Fibroblast of skin of abdomen (primary cell): ENCODE data around the gene FIBP.
"Not testable (repeated sequence)": the region's sequence is repeated elsewhere in the genome, so short reads cannot be mapped to it uniquely, and the experiment has no call there.

ENCODE experiments used
- DNase-seq: peaks from one replicate; pipeline ENCODE4 v3.0.0-alpha.2; 2013

Gene FIBP

DNA sequence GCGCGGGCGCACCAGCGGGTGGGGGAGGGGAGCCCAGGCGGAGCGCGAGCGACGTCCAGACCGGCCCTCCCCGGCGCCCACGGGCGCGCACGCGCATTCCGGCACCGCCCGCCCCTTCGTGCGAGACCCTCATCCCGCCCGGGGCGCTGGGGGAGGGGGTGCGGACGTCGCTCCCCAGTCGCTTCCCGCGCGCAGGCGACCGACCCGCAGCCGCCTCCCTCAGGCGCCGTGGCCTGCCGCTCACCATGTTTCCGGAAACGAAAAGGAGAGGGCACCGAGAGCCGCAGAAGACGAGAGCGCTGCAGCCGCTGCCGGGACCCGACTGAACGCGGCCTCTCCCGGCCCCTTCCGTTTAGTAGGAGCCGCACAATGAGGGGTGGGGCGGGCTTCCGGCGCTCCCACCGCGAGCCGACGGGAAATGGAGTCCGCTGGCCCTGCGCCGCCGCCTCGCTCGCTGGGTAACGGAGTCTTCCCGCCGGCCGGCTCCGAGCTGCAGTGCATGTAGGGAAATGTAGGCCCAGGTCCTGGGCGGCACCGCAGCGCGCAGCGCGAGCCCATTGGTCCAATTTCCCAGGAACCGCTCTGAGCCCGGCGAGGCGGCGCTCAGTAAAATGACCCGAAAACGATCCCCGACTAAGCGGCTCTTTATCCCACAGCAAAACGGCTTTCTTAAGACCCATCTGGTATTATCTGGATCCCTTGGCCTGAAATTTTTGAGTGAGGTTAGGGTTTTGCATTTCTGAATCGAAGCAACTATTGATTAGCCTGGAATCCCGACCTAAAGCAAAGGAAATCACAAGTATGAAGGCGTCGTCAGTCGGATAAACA lies 30.2 kb downstream of the FIBP start, which contains the start of gene CFL1:
Gene CFL1, minus strand, starts transcription at position 328 of the 828 bp plus-strand sequence. Its CDS starts 81 bp downstream, at position 247.
- DNase-seq = peak; percentile 98

DNA sequence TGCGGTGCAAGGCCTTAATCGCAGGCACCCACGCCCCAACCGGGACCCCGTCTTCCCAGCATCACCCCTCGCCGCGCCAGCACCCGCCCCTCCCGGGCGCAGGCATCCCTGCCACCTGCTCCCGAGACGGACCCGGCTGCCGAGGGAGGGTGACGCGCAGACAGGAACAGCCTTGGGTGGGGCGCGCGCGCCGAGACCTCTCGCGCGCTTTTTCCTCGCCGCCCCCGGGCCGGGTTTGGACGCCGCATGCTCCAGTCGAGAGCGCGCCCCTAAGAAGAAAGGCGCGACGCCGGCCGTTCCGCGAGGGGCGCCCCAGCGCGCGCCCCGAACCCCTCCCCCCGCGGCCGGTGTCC lies 30.8 kb downstream of the FIBP start:
- no peak for DNase-seq

DNA sequence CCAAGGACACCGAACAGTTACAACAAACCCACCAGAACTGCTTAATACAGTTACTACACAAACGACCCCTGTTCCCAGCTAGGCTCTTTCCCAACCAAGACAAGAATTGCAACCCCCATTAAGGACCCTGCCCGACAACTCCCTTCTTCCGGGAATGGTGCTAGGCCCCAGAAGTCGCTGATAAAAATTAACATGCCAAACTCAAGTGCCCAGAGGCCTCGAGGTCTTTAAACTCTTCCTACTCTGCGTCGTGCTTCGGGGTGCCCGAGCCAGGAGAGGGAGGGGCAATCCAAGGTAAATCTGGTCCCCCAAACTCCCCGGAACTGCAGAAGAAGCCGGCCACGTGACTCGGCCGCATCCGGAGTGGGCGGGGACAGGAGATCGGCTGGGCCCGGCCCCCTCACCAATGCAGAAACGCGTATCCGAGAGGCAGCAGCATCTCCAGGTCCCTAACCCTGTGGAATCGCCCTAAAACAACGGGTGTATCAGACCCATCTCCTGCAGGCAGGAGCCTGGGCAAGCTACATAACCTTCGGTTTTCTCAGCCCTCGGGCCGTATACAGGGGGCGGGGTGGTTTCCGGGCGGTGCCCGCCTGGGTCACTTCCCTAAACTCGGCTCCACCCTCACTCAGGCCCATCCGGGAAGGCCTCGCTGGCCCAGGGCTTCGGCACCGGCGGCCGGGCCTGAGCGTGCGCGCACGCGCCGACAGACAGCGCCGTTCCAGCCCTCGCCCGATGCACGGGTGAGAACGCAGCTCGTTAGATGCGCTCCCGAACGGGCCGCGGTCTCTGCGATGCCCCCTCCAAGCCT lies 31.4 kb downstream of the FIBP start:
- DNase-seq = peak; percentile 52

DNA sequence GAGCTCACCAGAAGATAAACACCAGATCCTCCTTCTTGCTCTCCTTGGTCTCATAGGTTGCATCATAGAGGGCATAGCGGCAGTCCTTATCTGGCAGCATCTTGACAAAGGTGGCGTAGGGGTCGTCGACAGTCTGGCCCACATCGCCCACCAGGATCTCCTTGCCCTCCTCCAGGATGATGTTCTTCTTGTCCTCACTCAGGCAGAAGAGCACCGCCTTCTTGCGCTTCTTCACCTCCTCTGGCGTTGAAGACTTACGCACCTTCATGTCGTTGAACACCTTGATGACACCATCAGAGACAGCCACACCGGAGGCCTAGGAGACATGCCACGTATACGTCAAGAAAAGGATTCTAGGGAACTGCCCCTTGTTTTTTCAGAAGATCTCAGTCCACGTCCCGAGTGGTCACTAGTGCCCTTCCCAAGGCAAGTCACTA lies 32.3 kb downstream of the FIBP start:
- DNase-seq = no peak

DNA sequence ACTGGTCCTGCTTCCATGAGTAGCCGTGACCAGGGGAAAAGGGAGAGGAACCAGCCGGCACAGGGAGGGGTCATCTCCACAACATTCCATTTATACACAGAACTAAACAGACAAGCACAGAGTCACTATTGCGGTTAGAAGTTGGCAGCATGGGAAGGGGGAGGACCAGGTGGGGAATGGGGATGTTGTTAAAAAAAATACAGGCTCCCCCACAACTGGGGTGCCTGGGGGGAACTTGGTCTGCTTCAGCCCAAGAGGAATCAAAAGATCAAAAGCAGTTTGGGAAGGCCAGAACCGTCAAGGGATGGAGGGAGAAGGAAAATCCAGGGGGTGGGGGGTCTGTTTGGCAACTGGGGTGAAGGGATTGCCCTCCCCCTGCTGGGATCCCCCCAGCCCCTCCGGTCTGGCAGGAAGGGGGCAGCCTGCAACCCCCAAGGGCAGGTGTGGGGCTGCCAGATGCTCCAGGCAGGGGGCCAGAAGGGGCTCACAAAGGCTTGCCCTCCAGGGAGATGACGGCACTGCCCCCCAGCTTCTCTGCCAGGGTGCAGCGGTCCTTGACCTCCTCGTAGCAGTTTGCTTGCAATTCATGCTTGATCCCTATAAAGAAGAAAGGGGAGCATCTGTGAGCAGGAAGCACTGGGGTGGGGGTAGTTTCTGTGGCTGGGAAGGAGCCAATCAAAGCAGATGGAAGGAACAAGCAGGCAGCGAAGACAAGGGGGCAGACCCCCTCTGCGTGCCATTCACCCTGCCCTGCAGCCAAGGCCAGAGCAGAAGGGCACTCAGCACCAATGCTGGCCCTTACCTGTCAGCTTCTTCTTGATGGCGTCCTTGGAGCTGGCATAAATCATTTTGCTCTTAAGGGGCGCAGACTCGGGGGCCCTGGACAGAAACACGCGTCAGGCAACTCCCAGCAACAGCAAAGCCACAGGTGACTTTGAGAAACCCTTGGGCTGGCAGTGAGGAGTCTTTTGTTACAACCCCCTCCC lies 33.1 kb downstream of the FIBP start:
- no peak for DNase-seq

DNA sequence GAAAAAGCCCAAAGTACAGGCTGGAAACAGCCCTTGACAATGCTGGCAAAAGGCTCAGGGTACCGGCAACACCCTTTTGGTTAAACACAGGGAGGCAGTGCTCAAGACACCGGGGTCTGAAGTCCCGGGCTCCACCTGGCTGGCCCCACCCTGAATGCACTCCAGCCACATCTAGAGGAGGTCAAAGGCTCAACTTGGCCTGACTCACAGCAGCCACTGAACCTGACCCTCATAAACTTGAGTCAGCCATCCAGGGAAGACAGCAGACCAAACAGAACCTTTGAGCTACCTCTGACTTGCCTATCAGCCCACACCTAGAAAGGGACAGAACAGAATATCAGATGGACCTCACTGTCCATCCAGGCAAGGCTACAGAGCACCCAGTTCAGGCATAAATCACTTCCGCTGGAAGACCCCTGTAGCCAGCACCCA lies 34.1 kb downstream of the FIBP start:
- DNase-seq = no peak

DNA sequence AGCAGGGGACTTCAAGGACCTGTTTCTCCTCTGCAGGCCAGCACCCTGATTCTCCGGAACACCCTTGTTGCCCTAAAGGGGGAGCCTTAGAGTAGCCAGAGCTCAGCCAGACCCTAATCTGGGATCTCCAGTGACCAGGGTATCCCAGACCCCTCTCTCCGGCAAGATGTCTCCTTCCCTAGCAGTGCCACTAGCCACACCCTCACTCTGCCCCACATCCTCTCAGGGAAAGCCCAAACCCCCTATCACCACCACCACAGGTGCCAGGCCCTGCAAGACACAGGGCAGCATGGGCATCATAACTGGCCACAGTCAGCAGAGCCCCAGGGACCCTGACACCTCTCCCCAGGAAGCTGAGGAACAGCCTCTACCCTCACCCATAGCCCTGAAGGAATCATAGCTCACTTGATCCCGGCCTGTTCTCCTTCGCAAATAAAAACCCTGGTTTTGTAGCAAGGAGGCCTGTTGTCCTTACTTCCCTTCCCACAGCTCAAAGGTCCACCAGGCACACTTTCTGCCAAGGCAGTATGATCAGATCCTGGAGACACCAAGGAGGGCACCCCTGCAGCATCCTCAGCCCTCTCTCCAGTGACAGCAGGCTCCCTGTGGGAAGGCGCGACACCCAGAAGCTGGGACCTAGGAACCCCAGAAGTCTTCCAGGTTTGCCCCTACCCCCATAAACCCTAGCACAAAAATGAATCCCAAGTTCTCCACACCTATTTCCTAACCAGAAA lies 34.9 kb downstream of the FIBP start:
- DNase-seq = no peak

DNA sequence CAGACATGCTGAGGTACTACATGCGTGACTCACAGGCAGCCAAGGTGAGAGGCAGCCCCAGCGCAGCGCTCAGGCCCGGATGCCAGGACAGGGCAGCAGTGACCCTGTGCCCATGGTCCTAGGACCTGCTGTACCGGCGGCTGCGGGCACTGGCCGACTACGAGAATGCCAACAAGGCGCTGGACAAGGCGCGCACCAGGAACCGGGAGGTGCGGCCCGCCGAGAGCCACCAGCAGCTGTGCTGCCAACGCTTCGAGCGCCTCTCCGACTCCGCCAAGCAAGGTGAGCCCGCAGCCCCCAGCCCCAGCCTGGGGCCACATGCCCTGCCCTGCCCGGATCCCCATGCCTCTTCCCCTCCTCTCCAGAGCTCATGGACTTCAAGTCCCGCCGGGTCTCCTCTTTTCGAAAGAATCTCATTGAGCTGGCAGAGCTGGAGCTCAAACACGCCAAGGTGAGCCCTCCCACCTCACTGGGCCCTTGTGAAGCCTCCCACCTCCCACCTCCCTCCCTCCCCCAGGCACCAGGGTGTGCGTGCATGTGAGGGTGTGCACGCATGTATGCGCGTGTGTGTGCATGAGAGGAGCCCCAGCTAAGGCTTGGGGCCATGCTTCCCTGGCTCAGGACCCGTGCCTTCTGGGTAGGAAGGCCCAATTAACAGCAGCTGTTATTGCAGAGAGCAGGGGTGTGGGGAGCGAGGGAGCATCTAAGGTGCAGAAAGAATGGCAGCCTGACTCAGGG lies 35.6 kb downstream of the FIBP start:
- DNase-seq = no peak

DNA sequence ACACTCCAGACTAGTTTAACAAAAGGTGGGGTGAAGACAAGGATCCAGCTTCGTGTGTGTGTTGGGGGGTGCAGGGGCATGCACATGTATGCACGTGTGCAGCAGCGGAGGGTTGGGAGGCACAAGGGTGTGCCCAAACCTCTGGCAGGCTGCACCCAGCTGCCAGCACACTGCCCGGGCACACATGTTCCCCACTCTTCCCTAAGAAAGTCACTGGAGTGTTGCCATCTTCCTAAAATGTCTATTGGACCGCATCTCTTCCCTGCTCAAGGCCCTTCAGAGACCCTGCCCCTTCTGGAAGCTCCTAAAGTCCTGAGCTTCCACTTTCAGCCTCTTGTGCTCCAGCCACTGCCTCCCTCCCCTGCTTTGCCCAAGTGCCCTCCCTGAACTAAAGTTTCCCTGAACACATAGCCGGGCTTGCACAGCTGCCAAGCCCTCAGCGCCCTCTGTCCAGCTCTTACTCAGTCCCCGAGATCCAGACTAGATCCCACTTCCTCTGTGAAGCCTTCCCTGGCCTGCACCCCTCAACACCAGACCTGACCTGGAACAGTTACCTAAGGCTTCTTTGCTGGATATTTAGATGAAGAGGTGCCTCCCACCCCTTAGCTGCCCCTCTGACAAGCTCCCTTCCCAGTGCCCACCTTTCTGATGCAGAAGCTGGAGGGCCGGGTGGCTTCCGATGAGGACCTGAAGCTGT lies 36.3 kb downstream of the FIBP start:
- no peak for DNase-seq

DNA sequence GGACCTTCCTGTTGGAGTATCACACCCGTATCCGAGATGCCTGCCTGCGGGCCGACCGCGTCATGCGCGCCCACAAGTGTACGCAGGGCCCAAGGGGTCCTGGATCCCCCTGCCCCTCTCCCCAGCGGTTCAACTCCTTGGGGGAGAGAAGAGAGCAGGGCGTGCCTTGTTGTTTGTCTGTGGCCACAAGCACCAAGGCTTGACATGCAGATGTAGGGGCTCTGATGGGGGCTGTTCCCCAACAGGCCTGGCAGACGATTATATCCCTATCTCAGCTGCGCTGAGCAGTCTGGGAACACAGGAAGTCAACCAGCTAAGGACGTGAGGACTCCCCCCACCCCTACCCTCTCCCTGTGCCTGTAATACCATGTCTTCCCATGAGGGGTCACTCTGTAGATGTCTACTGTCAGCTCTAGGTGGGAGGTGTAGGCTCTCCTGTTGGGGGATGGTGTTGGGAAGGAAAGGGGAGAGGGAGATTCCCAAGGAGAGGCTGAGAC lies 37.1 kb downstream of the FIBP start:
- DNase-seq = no peak

DNA sequence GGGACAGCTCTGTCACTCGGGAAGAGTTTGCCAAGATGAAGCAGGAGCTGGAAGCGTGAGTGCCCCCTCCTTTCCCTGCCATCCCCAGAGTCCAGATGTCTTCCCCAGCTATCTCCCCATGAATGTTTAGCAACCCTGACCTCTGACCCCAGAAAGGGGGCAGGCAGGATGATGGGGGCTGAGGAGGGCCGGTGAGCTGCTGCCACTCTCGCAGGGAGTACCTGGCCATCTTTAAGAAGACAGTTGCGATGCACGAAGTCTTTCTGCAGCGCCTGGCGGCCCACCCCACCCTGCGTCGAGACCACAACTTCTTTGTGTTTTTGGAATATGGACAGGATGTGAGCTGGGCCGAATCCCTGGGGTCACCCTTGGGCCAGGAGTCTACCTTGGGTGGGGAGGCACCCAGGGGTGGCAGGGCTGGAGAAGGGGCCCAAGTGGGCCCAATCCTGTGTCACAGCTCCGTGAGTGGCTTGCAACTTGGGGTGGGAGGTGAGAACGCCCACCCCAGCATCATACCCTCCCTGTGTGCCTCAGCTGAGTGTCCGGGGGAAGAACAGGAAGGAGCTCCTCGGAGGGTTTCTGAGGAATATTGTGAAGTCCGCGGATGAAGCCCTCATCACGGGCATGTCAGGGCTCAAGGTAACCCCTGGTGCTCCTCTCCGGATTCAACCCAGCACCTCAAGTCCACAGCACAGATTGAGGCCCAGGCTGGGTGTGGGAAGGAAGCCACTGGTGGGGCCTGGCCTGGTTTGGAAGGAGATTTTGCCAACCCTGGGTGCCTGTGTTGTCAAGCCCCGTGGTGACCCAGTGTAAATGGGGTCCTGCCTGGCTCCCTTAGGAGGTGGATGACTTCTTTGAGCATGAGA lies 37.8 kb downstream of the FIBP start:
- DNase-seq = no peak

DNA sequence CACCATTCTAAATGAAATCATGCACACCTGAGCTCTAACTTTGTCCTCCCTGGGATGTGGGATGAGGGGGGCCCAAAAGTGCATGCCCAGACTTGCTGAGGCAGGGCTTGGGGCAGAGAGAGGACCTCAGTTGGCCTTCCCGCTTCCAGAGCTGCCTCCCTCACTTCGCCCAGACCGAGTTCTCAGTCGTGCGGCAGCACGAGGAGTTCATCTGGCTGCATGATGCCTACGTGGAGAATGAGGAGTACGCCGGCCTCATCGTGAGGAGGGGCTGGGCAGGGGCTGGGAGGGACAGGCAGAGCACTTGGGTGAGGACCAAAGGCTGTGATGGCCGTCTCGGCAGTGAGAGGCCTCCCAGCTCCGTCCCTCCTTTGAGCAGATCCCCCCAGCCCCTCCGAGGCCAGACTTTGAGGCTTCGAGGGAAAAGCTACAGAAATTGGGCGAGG lies 38.5 kb downstream of the FIBP start:
- DNase-seq = no peak

DNA sequence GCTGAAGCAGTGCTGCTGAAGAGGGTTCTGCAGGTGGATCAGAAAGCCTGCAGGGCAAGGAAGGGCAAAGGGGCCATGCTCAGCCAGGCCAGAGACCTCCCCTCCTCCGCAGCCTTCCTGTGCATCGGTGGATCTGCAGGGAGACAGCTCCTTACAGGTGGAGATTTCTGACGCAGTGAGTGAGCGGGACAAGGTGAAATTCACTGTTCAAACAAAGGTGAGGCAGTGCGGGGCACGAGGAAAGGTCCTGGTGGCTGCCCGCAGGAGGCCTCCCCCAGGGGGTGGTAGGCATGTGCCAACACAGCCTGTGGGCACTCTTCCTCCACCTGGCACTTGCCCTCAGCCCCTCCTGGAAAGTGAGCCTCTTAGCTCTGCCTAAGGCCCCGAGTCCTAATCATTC lies 38.9 kb downstream of the FIBP start:
- DNase-seq = no peak

DNA sequence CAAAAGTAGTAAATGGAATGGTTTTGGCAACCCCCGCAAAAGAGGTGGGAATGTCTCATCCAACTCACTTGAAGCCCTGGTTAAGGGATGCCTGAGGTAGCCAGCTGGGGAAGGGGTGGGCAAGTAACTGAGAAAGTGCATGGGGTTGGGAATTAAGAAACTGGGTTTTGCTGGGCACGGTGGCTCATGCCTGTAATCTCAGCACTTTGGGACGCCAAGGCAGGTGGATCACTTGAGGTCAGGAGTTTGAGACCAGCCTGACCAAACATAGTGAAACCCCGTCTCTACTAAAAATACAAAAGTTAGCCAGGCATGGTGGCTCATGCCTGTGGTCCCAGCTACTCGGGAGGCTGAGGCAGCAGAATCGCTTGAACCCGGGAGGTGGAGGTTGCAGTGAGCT lies 39.6 kb downstream of the FIBP start:
- not testable (repeated sequence) for DNase-seq

DNA sequence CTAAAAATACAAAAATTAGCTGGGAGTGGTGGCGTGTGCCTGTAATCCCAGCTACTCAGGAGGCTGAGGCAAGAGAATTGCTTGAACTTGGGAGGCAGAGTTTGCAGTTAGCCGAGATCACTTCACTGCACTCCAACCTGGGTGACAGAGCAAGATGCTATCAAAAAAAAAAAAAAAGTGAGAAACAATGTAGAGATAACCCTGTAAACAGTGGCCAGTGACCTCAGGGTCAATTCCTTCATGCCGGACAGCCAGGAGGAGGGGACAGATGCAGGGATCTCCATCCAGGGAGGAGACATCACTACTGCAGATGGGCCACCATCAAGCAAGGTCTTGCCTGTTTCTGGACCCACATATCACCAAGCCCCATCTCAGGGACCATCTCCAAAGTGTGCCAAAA lies 40.5 kb downstream of the FIBP start:
- DNase-seq = no peak

DNA sequence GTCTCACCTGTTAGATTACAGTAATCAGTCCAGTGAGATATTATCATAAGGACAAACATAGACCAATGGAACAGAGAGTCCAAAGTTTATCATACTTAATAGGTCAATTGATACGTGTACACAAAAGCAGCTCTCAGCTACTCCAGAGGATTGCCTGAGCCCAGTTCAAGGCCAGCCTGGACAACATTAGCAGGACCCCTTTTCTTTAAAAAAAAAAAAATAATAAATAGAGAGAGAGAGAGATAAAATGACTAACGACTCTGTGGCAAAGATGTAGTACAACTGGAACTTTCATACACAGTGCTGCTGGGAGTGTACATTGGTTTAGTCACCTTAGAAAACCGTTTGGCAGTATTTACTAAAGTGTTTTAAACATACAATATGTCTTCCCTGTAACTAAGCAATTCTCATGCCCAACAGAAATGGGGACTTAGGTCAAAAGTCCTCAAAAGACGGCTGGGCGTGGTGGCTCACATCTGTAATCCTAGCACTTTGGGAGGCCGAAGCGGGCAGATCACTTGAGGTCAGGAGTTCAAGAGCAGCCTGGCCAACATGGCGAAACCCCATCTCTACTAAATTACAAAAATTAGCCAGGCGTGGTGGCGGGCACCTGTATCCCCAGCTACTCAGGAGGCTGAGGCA lies 43.9 kb downstream of the FIBP start:
- no peak for DNase-seq

DNA sequence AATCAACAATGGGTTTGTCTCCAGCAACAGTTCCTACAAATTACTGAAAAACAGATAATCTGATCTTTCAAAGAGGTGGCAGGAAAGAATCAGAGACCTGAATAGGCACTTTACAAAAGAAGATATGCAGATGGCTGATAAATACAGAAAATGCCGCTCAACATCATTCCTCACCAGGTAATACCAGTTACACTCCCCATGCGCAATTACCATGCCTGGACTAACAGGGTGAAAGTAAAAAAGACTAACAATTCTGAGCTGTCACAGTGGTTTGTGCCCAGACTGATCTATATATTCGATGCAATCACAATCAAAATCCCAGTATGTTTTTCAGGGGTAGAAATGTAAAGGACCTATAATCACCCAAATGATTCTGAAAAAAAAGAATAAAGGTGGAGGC lies 44.5 kb downstream of the FIBP start:
- DNase-seq = no peak

DNA sequence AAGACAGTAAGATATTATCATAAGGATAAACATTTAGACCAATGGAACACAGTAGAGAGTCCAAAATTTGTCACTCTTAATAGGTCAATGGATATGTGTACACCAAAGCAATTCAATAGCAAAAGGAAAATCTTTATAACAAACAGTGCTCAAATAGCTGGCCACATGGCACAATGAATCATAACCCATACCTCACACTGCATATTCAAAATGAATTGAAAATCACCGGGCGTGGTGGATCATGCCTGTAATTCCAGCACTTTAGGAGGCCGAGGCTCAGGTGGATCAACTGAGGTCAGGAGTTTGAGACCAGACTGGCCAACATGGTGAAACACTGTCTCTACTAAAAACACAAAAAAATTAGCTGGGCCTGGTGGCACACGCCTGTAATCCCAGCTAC lies 46.1 kb downstream of the FIBP start:
- no peak for DNase-seq

DNA sequence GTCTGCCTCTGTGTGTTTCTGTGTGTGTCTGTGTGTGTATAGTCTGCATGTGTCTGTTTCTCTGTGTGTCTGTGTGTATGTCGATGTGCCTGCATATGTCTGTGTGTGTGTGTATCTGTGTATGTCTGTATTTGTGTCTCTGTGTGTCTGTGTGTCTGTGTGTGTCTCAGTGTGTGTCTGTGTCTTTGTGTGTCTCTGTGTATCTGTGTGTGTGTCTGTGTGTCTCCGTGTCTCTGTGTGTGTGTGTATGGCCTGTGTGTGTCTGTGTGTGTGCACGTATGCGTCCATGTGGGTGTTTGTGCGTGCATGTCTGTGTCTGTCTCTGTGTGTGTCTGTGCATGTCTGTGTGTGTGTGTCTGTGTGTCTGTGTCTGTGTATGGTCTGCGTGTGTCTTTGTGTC lies 54.1 kb downstream of the FIBP start:
- DNase-seq = no peak
